Stimulated activated CD8-positive, alpha-beta memory T cell treated with anti-CD3 and anti-CD28 coated beads, Interleukin-7, amount 100 ng/mL, for 48 hours (primary cell): ENCODE data around the gene FRMD5.
"Not testable (repeated sequence)": the region's sequence is repeated elsewhere in the genome, so short reads cannot be mapped to it uniquely, and the experiment has no call there.

ENCODE experiments used
- DNase-seq, 2 donors: peaks; one replicate each; pipeline ENCODE4 v3.0.0-alpha.2; 2020; ENCODE audit warnings: low read depth in 1 of 2; ENCODE audit errors: extremely low read depth in 1 of 2

Gene FRMD5

DNA sequence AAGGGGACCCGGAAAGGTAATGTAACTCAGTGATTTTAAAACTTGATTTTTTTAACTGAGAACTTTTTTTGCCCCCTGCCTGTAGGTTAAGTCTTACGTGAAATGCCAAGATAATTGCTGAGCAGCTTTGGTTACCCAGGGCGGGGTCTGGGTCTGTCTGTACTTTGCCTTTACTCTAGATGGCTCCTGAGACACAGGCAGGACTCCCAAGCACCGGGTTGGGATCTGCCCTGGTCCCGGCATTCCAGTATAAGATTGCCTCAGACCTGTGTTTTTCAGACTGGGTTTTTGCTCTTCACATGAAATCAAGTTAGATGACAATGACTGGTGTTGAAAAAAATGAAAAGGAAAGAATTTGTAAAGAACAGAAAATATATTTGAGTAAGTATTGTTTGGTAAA, 328.0 kb downstream of the FRMD5 start:
- no peak for DNase-seq

DNA sequence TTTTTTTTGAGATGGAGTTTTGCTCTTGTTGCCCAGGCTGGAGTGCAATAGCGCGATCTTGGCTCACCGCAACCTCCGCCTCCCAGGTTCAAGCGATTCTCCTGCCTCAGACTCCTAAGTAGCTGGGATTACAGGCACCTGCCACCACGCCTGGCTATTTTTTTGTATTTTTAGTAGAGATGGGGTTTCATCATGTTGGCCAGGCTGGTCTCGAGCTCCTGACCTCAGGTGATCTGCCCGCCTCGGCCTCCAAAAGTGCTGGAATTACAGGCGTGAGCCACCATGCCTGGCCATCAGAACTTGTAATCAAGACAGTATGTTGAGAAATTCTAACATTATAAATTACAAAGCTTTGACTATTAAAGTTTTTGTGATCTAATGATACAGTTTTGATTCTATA, 328.4 kb downstream of the FRMD5 start:
- DNase-seq: not testable (repeated sequence)

DNA sequence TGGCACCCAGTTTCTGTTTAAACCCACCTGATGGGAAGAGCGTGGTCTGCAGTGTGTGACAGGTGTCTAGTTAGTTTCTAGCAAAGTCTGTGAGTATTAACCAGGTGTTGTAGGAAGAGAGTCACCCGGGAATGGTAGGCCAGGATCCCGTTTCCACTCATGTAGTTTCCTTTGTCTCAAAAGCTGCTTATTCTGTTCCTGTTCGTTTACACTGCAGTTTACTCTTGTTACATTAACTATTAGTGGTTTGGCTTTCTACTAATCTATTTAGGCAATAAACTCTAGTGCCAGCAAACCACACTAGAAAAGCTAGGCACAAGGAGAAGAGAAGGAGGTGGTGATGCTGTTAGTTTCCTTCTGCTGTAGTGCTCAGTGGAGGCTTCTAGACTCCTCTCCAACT, 335.5 kb downstream of the FRMD5 start:
- DNase-seq: no peak

DNA sequence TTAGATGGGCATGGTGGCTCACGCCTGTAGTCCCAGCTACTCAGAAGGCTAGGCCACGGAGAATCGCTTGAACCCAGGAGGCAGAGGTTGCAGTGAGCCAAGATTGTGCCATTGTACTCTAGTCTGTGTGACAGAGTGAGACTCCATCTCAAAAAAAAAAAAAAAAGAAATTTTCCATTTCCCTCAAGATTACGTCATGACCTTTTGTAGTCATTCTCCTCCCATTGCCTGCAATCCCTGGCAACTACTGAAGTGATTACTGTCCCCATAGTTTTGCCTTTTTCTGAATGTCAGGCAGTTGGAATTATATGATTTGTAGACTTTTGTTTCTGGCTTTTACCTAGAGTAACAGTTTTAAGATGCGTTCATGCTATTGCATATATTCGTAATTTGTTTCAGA, 340.3 kb downstream of the FRMD5 start:
- DNase-seq: no peak

DNA sequence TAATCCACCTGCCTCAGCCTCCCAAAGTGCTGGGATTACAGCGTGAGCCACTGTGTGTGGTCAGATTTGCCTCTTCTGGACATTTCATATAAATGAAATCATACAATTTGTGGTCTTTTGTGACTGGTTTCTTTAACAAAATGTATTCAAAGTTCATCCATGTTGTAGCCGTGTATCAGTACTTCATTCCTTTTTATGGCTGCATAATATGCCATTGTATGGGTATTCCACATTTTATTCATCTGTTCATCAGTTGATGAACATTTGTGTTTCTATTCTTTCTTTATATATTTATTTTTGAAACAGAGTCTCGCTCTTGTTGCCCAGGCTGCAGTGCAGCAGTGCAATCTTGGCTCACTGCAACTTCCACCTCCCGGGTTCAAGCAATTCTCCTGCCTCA, 342.5 kb downstream of the FRMD5 start:
- no peak for DNase-seq

DNA sequence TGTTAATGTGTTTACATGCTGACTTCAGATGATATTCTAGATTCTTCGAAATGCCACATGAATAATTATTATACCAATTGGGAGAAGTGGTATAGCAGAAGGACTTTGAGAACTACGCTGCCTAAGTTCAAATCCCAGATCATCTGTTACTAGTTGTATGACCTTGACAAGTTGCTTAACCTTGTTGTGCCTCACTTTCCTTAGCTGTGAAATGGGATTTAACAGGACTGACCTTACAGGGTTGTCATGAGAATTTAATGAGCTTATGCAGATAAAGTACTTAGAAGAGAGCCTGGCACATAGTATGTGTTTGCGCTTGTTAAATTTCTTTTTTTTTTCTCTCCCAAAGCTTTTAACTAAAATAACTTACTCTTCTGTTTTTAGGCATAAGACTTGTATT, 343.8 kb downstream of the FRMD5 start:
- DNase-seq: no peak

DNA sequence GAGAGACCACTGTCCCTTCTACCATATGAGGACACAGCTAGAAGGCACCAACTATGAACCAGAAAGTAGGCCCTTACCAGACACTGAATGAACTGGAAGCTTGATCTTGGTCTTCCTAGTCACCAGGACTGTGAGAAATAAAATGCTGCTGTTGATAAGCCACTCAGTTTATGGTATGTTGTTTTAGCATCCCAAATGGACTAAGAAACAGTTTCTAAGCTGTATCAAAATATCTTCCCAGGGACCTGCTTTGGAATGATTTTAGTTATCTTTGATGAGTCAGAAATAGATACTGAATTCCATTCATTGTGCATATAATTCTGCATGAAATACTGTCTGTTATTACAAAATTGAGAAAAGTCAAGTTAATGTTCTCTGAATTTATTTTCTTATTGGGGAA, 349.6 kb downstream of the FRMD5 start:
- DNase-seq: no peak

DNA sequence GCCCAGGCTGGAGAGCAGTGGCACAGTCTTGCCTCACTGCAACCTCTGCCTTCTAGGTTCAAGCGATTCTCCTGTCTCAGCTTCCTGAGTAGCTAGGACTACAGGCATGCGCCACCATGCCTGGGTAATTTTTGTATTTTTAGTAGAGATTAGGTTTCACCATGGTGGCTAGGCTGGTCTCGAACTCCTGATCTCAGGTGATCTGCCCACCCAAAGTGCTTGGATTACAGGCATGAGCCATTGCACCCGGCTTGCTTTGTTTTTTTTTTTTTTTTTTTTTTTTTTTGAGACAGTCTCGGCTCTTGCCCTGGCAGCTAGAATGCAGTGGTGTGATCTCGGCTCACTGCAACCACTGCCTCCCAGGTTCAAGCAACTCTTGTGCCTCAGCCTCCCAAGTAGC, 362.6 kb downstream of the FRMD5 start:
- not testable (repeated sequence) for DNase-seq

DNA sequence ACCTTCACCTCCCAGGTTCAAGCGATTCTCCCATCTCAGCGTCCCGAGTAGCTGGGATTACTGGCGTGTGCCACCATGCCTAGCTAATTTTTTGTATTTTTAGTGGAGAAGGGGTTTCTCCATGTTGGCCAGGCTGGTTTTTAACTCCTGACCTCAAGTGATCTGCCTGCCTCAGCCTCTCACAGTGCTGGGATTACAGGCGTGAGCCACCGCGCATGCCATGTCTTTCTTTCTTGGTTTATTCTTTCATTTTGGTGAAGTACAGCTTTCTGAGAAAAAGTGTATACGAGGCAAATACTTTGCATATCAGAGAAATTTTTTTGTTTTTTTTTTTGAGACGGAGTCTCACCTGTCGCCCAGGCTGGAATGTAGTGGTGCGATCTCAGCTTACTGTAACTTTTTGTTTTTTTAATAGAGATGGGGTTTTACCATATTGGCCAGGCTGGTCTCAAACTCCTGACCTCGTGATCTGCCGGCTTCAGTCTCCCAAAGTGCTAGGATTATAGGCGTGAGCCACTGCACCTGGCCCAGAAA, 363.5 kb downstream of the FRMD5 start:
- not testable (repeated sequence) for DNase-seq

DNA sequence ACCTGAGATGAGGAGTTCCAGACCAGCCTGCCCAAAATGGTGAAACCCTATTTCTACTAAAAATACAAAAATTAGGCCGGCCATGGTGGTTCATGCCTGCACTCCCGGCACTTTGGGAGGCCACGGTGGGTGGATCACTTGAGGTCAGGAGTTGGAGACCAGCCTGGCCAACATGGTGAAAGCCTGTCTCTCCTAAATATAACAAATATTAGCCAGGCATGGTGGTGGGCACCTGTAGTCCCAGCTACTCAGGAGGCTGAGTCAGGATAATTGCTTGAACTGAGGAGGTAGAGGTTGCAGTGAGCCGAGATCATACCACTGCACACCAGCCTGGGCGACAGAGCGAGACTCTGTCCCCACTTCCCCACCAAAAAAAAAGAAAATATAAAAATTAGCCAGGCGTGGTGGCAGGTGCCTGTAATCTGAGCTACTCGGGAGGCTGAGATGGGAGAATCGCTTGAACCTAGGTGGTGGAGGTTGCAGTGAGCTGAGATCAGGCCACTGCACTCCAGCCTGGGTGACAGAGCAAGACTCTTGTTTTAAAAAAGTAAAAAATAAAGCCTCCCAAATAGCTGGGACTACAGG, 364.3 kb downstream of the FRMD5 start:
- not testable (repeated sequence) for DNase-seq

DNA sequence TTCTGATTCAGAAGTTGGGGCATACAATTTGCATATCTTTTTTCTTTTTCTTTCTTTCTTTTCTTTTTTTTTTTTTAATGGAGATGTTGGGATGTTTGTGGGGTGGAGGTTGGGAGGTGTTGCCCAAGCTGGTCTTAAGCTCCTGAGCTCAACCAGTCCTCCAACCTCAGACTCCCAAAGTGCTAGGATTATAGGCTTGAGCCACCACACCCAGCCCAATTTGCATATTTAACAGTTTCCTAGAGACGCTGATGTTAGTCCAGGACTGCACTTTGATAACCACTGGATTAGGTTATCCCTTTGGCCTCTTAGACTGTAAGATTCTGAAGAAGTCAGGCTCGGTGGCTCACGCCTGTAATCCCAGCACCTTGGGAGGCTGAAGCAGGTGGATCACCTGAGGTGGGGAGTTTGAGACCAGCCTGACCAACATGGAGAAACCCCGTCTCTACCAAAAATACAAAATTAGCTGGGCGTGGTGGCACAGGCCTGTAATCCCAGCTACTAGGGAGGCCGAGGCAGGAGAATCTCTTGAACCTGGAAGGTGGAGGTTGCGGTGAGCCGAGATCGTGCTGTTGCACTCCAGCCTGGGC, 365.0 kb downstream of the FRMD5 start:
- not testable (repeated sequence) for DNase-seq

DNA sequence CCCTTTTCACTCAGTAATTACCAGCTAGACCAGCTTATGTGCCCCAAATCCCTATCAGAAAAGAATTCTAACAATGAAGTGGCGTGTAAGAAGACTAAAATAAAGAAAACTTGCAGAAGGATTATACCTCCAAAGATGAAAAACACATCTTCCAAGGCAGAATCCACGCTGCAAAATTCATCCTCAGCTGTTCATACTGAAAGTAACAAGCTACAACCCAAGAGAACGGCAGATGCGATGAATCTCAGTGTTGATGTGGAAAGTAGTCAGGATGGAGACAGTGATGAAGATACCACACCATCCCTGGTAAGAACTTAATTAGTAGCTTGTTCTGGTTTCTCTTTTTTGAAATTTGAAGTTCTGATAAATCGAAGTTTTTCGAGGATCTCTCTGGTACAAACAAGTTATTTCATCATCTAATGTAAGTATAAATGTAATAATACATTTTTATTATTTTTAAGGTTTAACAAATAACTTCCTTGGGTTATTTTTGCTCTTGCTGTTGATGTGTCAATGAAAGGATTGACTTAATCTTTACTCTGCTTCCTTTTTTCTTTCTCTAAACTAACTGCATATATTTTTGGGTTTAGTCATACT, 366.9 kb downstream of the FRMD5 start:
- peak in 1 of 2 donors; percentile 27 for DNase-seq

DNA sequence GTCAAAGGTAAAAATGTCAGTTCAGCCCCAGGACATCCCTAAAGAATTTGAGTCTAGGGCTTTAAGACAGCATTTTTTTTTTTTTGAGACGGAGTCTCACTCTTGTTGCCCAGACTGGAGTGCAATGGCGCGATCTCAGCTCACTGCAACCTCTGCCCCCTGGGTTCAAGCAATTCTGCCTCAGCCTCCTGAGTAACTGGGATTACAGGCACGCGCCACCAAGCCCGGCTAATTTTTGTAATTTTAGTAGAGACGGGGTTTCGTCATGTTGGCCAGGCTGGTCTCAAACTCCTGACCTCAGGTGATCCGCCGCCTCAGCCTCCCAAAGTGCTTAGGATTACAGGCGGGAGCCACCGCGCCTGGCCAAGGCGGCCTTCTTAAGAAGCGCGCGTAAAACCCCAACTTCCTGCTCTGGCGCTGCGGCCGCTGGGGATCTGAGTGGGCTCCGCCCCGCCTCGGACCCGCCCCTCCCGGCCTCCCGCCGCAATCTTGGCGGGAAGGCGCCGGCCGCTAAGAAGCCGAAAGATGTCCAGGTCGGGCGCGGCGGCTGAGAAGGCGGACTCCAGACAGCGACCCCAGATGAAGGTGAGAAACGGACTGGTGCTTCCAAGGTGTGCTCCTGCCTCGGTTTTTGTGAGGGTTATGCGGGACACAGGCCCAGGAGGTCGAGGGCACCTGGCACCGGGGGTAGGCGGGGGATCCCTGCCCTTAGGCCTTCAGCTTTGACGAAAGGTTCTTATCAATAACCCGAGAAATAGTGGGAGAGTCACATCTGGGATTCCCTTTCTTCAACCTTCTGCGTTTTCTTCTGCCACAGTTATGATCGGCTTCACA, 368.3 kb downstream of the FRMD5 start, which contains the start of gene WDR76:
Gene WDR76 (plus strand): TSS at position 495 of the 834 bp plus-strand sequence. CDS start 31 bp downstream, at position 526.
- peak; percentile 70 to 80 for DNase-seq

DNA sequence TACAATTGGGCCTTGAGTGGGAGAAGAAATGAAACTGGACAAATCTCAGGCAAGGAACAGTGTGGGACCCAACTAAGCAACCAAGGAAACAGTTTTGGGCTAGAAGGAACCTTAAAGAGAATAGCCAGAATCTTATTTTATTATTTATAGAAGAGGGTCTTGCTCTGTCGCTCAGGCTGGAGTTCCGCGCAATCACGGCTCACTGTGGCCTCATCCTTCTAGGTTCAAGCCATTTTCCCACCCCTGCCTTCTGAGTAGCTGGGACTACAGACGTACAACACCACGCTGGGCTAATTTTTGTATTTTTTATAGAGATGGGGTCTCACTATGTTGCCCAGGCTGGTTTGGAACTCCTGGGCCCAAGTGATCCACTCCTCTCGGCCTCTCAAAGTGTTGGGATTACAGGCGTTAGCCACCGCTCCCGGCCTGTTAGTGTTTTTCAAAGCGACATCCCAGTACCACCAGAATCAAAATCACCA, 369.0 kb downstream of the FRMD5 start:
- no peak for DNase-seq

DNA sequence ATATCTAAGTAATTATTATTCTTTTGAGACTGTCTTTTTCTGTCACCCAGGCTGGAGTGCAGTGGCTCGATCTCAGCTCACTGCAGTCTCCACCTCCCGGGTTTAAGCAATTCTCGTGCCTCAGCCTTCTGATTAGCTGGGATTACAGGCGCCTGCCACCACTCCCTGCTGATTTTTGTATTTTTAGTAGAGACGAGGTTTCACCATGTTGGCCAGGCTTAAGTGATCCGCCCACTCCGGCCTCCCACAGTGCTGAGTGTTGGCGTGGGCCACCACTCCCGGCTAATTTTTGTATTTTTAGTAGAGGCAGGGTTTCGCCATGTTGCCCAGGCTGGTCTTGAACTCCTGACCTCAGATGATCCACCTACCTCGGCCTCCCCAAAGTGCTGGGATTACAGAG, 369.8 kb downstream of the FRMD5 start:
- not testable (repeated sequence) for DNase-seq

DNA sequence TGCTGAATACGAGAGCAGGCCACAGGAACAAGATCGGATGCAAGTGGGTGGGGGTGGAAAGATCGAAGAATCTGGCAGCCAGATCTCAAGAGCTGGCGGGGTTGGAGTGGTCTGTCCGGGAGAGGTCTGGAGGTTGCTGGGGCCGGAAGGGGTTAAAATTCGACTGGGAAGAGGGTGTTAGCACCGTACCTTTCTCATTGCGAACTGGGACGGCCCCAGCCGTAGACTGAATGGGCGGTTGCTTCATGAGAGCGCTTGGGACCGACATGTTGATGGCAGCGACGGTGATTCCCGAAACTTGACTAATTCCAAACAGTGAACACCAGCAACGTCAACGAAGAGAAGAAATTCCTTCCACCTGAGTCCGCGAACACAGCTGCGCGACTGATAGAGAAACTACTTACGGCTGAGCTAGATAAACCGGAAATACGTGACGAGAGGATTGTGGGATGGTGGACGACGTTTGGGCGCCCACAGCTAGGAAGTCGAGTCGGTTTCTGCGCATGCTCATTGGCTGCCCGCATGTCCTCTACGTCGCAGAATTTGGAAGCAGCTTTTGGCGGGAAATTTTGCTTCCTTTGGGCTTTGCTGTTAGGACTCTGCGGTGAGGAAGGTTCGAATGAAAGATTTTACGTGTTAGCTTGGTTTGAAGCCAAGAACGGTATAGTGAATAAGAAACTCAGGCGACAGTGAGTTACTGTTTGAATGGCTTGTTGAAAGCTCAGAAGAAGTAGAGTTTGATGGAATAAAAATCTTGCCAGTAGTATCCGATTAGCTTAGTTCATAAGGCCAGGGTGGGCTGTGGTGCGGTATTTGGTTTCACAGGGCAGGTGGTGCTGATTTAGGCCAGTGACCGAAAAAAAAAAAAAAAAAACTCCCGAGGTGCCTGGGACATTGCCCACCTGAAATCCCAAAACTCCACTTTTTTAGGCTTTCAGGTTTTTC, 370.5 kb downstream of the FRMD5 start, which contains the start of gene MFAP1:
Gene MFAP1 (minus strand): TSS at position 389 of the 945 bp plus-strand sequence. CDS start 121 bp downstream, at position 268.
- DNase-seq: peak; percentile 71 to 93

DNA sequence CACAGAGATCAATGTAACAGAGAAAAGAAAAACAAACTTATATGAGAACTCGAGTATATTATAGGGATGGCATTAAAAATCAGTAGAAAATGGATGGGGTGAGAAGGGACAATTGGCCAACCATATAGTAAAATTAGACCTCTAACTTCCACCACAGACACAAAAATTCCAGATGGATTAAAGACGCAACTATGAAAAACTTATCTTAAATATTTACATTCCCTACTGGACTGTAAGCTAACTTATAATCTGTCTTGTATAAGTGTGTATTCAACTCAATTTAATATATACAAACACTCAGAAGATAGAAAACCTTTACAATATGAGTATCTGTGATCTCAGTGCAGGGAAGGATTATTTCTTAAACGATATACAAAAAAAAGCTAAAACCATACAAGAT, 373.6 kb downstream of the FRMD5 start:
- DNase-seq: no peak
